Endothelial cell (in vitro differentiated cells): ENCODE data around the gene ZFHX3. TPM values are rescaled to one million over a fixed set of nuclear protein-coding genes. Genes with fewer than 3 reads are reported as not detected.

Experiments
- DNase-seq: peaks from one replicate; pipeline ENCODE4 v3.0.0; 2021; ENCODE audit warnings: low spot score
- H3K27ac Mint-ChIP-seq: one replicate; pipeline ENCODE4 v1.8.0; 2021; ENCODE audit warnings: mixed read lengths, inconsistent platforms; ENCODE audit not compliant: unreplicated experiment
- H3K27me3 Mint-ChIP-seq: one replicate; pipeline ENCODE4 v1.8.0; 2021; ENCODE audit warnings: mild to moderate bottlenecking, moderate library complexity, mixed read lengths, inconsistent platforms; ENCODE audit not compliant: unreplicated experiment
- H3K36me3 Mint-ChIP-seq: one replicate; pipeline ENCODE4 v1.8.0; 2021; ENCODE audit warnings: mild to moderate bottlenecking, low read depth, mixed read lengths, inconsistent platforms; ENCODE audit not compliant: unreplicated experiment
- H3K4me1 Mint-ChIP-seq: one replicate; pipeline ENCODE4 v1.8.0; 2021; ENCODE audit warnings: mild to moderate bottlenecking, mixed read lengths, inconsistent platforms; ENCODE audit not compliant: unreplicated experiment
- H3K4me3 Mint-ChIP-seq: one replicate; pipeline ENCODE4 v1.8.0; 2021; ENCODE audit warnings: mild to moderate bottlenecking, mixed read lengths, inconsistent platforms; ENCODE audit not compliant: unreplicated experiment
- H3K9me3 Mint-ChIP-seq: one replicate; pipeline ENCODE4 v1.8.0; 2021; ENCODE audit warnings: mixed read lengths, inconsistent platforms; ENCODE audit not compliant: unreplicated experiment
- total RNA-seq: library from RNA; stranded (reverse); fragmentation: NEBNext Ultra II Directional; extraction: Animal tissue kit (Norgen Biotek cat#: 25700); gene quantifications from one replicate; pipeline ENCODE4 v1.2.1, GENCODE V29; 2021; ENCODE audit not compliant: unreplicated experiment
- TF ChIP-seq, protein P1 (sequence below): fragments of 200-600 bp; sonication (generic); IDR thresholded peaks from one replicate; pipeline ENCODE4 v1.5.0; 2021; ENCODE audit warnings: antibody characterized with exemption; ENCODE audit not compliant: unreplicated experiment

The ZFHX3 gene
- total RNA-seq, 1 donor from 2014 or later, result 17.7 TPM

DNA sequence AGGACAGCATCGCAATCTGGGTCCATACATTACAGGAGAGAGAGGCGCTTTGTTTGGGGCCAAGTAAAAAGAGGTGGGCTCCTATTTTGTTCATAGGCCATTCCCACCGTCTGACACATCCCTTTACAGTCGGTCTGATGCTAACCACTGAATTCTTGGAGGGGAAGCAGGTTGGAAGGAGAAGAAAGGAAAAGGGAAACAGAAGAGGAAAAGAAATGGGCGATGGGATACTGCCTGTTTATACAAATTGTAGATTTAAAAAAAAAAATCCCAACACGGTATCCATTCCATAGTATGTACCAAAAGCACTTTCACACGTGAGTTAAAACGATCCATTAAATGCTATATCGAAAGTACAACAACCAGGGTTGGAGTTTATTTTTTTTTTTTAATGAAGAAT lies 4.0 kb upstream of the ZFHX3 start:
- H3K4me1 Mint-ChIP-seq, result peaks cover 41% of the 10 kb centered on the region
- H3K4me3 Mint-ChIP-seq, result no peak overlapping the region
- peaks cover 5% of the 10 kb centered on the region for H3K36me3 Mint-ChIP-seq
- no peak for DNase-seq
- TF ChIP-seq, protein P1, sequence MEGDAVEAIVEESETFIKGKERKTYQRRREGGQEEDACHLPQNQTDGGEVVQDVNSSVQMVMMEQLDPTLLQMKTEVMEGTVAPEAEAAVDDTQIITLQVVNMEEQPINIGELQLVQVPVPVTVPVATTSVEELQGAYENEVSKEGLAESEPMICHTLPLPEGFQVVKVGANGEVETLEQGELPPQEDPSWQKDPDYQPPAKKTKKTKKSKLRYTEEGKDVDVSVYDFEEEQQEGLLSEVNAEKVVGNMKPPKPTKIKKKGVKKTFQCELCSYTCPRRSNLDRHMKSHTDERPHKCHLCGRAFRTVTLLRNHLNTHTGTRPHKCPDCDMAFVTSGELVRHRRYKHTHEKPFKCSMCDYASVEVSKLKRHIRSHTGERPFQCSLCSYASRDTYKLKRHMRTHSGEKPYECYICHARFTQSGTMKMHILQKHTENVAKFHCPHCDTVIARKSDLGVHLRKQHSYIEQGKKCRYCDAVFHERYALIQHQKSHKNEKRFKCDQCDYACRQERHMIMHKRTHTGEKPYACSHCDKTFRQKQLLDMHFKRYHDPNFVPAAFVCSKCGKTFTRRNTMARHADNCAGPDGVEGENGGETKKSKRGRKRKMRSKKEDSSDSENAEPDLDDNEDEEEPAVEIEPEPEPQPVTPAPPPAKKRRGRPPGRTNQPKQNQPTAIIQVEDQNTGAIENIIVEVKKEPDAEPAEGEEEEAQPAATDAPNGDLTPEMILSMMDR, result no peak
- peaks cover 24% of the 10 kb centered on the region for H3K27me3 Mint-ChIP-seq
- H3K9me3 Mint-ChIP-seq, result no peaks in the 10 kb centered on the region
- no peak overlapping the region for H3K27ac Mint-ChIP-seq

DNA sequence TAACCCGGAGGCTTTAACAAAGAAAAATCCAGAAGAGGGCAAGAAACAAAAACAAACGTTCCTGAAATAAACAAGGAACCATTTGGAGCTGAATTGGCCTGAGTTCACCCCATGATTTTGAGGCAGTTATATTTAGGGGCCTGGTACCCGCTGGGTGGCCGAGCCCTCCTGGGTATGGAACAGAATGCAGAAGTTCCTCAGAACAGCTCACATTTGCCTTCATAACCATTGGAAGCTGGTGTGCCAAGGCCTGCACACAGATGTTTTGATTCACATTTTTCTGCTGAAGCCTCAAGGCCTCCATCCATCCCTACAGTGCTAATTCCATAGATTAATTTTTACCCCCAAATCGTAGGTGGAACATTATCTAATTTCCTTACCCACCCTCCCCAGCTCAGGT lies 3.3 kb upstream of the ZFHX3 start:
- H3K27me3 Mint-ChIP-seq, result peaks cover 22% of the 10 kb centered on the region
- no peaks in the 10 kb centered on the region for H3K9me3 Mint-ChIP-seq
- no peak overlapping the region for H3K27ac Mint-ChIP-seq
- no peak overlapping the region for H3K4me3 Mint-ChIP-seq
- H3K4me1 Mint-ChIP-seq, result peaks cover 41% of the 10 kb centered on the region
- DNase-seq, result no peak
- peaks cover 3% of the 10 kb centered on the region for H3K36me3 Mint-ChIP-seq
- TF ChIP-seq, protein P1, result no peak

DNA sequence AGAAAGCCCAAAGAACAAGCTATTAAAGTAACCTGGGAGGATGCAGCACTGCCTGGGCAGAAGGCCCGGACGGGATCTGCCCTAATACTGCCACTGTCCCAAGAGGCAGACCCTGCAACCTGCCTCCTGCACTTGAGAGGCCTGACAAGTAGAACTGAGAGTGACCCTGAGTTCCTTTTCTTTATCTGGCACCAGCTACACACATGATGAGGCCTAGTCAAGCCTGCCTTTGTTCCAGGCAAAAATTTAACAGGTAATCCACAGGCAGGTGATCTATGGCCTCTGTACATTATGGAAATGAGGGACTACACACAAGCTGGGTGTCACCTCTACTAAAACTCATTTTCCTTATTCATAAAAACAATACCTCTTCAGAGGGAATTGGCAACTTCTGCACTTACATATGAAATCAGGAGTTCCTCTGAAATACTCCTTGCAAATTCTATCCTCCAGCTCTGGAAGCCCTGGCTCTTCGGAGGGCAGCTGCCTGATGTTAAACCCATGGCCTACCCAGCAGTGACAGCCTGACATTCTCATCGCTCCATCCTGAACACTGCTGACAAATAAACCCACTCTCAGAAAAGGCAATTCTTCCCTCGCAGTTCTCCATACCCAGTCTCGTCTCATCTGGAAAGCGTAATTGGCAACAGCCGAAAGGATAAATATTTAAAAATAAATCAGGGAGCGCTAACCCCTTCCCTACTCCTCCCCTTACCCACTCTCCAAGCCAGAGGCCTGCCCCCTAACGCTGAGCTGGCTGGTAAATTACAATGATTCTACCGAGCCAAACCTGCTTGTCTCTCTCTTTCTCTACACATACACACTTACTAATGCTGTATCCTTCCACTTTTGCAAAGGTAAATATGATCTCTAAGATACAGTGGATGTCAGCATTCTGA lies 2.5 kb upstream of the ZFHX3 start:
- TF ChIP-seq, protein P1, result no peak
- DNase-seq, result no peak
- Mint-ChIP-seq H3K36me3 (peaks cover 3% of the 10 kb centered on the region), H3K4me1 (peaks cover 37% of the 10 kb centered on the region), H3K4me3 (no peak overlapping the region), H3K27me3 (peaks cover 19% of the 10 kb centered on the region), H3K27ac (no peak overlapping the region), H3K9me3 (no peaks in the 10 kb centered on the region)

DNA sequence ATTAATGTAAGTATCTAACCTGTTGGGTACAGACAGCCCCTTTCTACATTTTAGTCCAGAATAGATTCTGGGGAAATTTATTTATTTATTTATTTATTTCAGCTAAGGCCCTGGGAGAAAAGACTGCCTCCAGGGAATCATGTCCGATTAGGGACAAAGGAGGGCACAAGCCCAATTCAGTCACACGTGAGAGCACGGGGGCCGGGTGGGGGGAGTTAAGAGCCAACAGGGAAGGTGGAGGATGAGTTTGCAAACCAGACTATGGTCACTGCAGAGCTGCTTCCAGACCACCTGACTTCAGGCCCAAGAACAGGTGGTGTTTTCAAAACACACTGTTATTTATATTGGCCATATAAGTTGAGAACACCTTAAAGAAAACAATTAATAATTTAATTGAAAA lies 1.6 kb upstream of the ZFHX3 start:
- DNase-seq, result no peak
- Mint-ChIP-seq H3K36me3 (peaks cover 3% of the 10 kb centered on the region), H3K4me1 (peaks cover 28% of the 10 kb centered on the region), H3K9me3 (no peaks in the 10 kb centered on the region), H3K27ac (no peak overlapping the region), H3K4me3 (no peak overlapping the region), H3K27me3 (peaks cover 18% of the 10 kb centered on the region)
- TF ChIP-seq, protein P1, result no peak

DNA sequence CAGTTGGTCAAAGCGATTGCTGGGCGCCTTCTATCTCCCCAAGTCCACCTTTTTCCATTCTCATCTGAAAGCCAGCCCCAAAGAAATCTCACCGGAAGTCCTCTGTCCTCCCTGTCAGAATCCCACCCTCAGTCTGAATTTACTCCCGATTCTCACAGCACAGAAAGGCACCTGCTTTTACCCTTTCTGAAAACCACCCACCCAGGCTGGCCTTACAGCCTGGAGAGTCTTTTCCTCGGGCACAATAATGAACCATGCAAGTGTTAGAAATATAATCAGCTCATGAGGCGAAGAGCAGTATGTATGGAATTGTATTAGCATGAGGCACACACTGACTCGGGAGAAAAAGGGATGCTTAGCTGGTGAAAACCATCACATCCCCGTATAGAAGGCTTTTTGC lies 1.2 kb upstream of the ZFHX3 start:
- TF ChIP-seq, protein P1, result no peak
- Mint-ChIP-seq H3K27ac (peak overlapping the region; percentile 14), H3K4me3 (peak overlapping the region; percentile 76)

More for the DNA sequence above, 1.2 kb upstream of the ZFHX3 start:
- no peak for DNase-seq
- Mint-ChIP-seq H3K36me3 (peaks cover 3% of the 10 kb centered on the region), H3K9me3 (no peaks in the 10 kb centered on the region), H3K27me3 (peaks cover 19% of the 10 kb centered on the region), H3K4me1 (peaks cover 24% of the 10 kb centered on the region)
